K562 (cell line): ENCODE measurements around the gene DLK2. TPM values are rescaled to one million over a fixed set of nuclear protein-coding genes. Genes with fewer than 3 reads are reported as not detected.

Experiments
- ATAC-seq: fragments of 200-7000 bp; cut with Tn5 transposase; 3 replicates; pipeline ENCODE4 v1.9.1; 2020; ENCODE audit warnings: moderate library complexity
- BruUV-seq: library from RNA; stranded (reverse); fragments of 400-500 nt; replicated peaks from 2 replicates; lab custom pipeline; 2021; lab: Mats Ljungman, UMichigan
- CTCF ChIA-PET: fragments of 300-600 bp; formaldehyde crosslinking; extraction: SDS; loops from one replicate; lab custom pipeline; 2021; ENCODE audit warnings: low intra/inter-chr PET ratio; lab: Yijun Ruan, JAX
- POLR2A ChIA-PET: fragments of 300-600, 350-650 bp; sonication (Branson Sonifier 250); formaldehyde crosslinking; extraction: SDS; loops from one replicate; lab custom pipeline; 2021; ENCODE audit warnings: antibody characterized with exemption, inconsistent platforms; lab: Yijun Ruan, JAX
- DNase-seq, 4 experiments: peaks; one replicate each; pipeline versions ENCODE4 v3.0.0 to v3.0.0-alpha.2; 2011 to 2018; ENCODE audit warnings: low spot score in 3 of 4, mixed read lengths in 3 of 4; ENCODE audit errors: extremely low read depth in 1 of 4
- FAIRE-seq: peaks from 2 replicates; lab custom pipeline; 2011; peaks lifted over from hg19 to GRCh38; lab: Jason Lieb, UNC
- H2AFZ ChIP-seq: 2 replicates; pipeline ENCODE4 v1.6.0; 2011; ENCODE audit warnings: low read depth, low read length, control low read depth, inconsistent platforms
- H3K27ac ChIP-seq: fragments of 200-600 bp; 3 replicates; pipeline ENCODE4 v1.8.0; 2011; ENCODE audit warnings: low read depth, mild to moderate bottlenecking, control low read depth, inconsistent platforms, low read length, moderate library complexity, mixed read lengths; ENCODE audit errors: extremely low read depth
- H3K27me3 ChIP-seq, 2 experiments: fragments of 300-600 bp in 1 of 2; 2 replicates in 1 of 2; 3 replicates in 1 of 2; pipeline versions ENCODE4 v1.6.0 to v1.8.0; 2011; ENCODE audit warnings: inconsistent platforms in 2 of 2, low read length in 2 of 2, mild to moderate bottlenecking in 1 of 2, mixed read lengths in 1 of 2, moderate library complexity in 1 of 2; ENCODE audit not compliant: control insufficient read depth in 2 of 2, insufficient read depth in 2 of 2
- H3K36me3 ChIP-seq: fragments of 300-600 bp; 3 replicates; pipeline ENCODE4 v1.8.0; 2011; ENCODE audit warnings: mild to moderate bottlenecking, low read length, inconsistent platforms; ENCODE audit not compliant: control insufficient read depth, insufficient read depth
- H3K4me1 ChIP-seq, 2 experiments: fragments of 200-600 bp in 1 of 2; replicated peaks in 1 of 2; 2 replicates in 1 of 2; 3 replicates in 1 of 2; pipeline versions ENCODE4 v1.5.1 to v1.8.0; 2011; ENCODE audit warnings: inconsistent platforms in 2 of 2, low read length in 2 of 2, mild to moderate bottlenecking in 1 of 2, mixed read lengths in 1 of 2, moderate library complexity in 1 of 2; ENCODE audit not compliant: control insufficient read depth in 2 of 2, insufficient read depth in 2 of 2
- H3K4me2 ChIP-seq: 2 replicates; pipeline ENCODE4 v1.6.1; 2011; ENCODE audit warnings: low read length, control low read depth, inconsistent platforms, mixed read lengths; ENCODE audit not compliant: insufficient read depth
- H3K4me3 ChIP-seq: fragments of 200-600 bp; sonication (generic), shearing (Covaris generic); 2 replicates; pipeline ENCODE4 v1.5.1; 2016; ENCODE audit warnings: control low read depth, inconsistent platforms
- H3K79me2 ChIP-seq: fragments of 200-600 bp; 3 replicates; pipeline ENCODE4 v1.8.0; 2011; ENCODE audit warnings: low read length, inconsistent platforms; ENCODE audit not compliant: control insufficient read depth, insufficient read depth
- H3K9ac ChIP-seq, 2 experiments: 2 replicates each; pipeline versions ENCODE4 v1.6.0 to v1.6.1; 2011; ENCODE audit warnings: low read depth in 2 of 2, low read length in 2 of 2, control low read depth in 1 of 2, inconsistent platforms in 1 of 2, mild to moderate bottlenecking in 1 of 2, mixed read lengths in 1 of 2; ENCODE audit not compliant: insufficient read depth in 1 of 2
- H3K9me1 ChIP-seq: one replicate; pipeline ENCODE4 v1.6.0; 2011; ENCODE audit warnings: inconsistent platforms, mild to moderate bottlenecking, low read length, moderate library complexity; ENCODE audit not compliant: control insufficient read depth, insufficient read depth
- H3K9me3 ChIP-seq: replicated peaks from 2 replicates; pipeline ENCODE4 v1.5.1; 2011; ENCODE audit warnings: low read depth, low read length, inconsistent platforms; ENCODE audit not compliant: control insufficient read depth, insufficient read depth
- H4K20me1 ChIP-seq: replicated peaks from 2 replicates; pipeline ENCODE4 v1.6.1; 2011; ENCODE audit warnings: low read length, inconsistent platforms, mixed read lengths; ENCODE audit not compliant: control insufficient read depth, insufficient read depth
- FOSL1 ChIP-seq: fragments of 200-800 bp; sonication (Bioruptor generic); conservative IDR thresholded peaks from 2 replicates; pipeline ENCODE4 v1.6.1; 2016; ENCODE audit warnings: missing genetic modification characterization, missing compliant biosample characterization
- ZNF165 ChIP-seq: fragments of 250-450 bp; sonication (Bioruptor Pico); IDR thresholded peaks from 2 replicates; pipeline ENCODE4 v1.4.0; 2020; ENCODE audit warnings: borderline replicate concordance
- WGBS: fragments of 100-300 bp; shearing (Covaris generic); methylation state at CpG from one replicate; pipeline ENCODE4 v1.1.6; 2016; ENCODE audit warnings: low coverage, mixed read lengths; ENCODE audit not compliant: insufficient coverage; ENCODE audit errors: missing lambda C conversion rate; 5-methylcytosine and 5-hydroxymethylcytosine counted together
- in situ Hi-C: fragments of 300-500 bp; cut with MboI; formaldehyde crosslinking; loops from 4 replicates; pipeline ENCODE4 v1.15.0; 2018; ENCODE audit warnings: inconsistent platforms, mixed read lengths
- intact Hi-C: fragments of 100-400 bp; cut with micrococcal nuclease; formaldehyde crosslinking; loops from 2 replicates; pipeline ENCODE4 v1.14.2; 2022
- polyA plus RNA-seq, 8 experiments: library from polyadenylated mRNA; depleted of rRNA in 4 of 8; stranded (reverse) in 5 of 8; unstranded in 3 of 8; fragments of >200 nt; fragmentation: Nextera tagmentation in 2 of 8; fragmentation: Illumina TruSeq in 1 of 8; extraction: Ambion mirVana in 2 of 8; extraction: Trizol in 1 of 8; gene quantifications; 2 replicates each; pipeline versions ENCODE4 v1.2.1 to v1.2.3, GENCODE V29; 2011 to 2014; ENCODE audit warnings: inconsistent platforms in 1 of 8, missing spikeins in 1 of 8
- total RNA-seq, 7 experiments: library from RNA; depleted of rRNA in 6 of 7; stranded (reverse); fragments of >200 nt in 6 of 7; fragmentation: Illumina TruSeq in 2 of 7; extraction: Trizol in 2 of 7; gene quantifications; 2 replicates each; pipeline versions ENCODE4 v1.2.1 to v1.2.3, GENCODE V29; 2011 to 2021; ENCODE audit warnings: low replicate concordance in 1 of 7
- TF ChIP-seq, protein P1 (sequence below), 2 experiments: fragments of 450-650 bp in 1 of 2; sonication (generic) in 1 of 2; formaldehyde crosslinking in 1 of 2; IDR thresholded peaks in 1 of 2; conservative IDR thresholded peaks in 1 of 2; 2 replicates each; pipeline versions ENCODE4 v1.6.1 to v1.8.1; 2016 to 2023; ENCODE audit warnings: mild to moderate bottlenecking in 2 of 2, moderate library complexity in 2 of 2, inconsistent platforms in 1 of 2, missing genetic modification reagents in 1 of 2

DLK2 gene
- total and polyA plus RNA-seq, 9 of the 15 experiments (the other 6 are each of a cell fraction or from before 2014, with no cell fraction given) = 0.11 to 0.53 (median 0.29) TPM; not detected in 3

GRCh38 chr6:43465948-43466347 lies 10.6 kb upstream of the DLK2 start:
- no peak overlapping the region for H3K9ac ChIP-seq
- H3K79me2 ChIP-seq = no peaks in the 10 kb centered on the region
- intact Hi-C loops (no loop called here), in situ Hi-C loops (no loop called here)
- no peaks in the 10 kb centered on the region; a peak in 2 of 5 replicates for H3K4me1 ChIP-seq
- peaks cover 11 to 15% of the 10 kb centered on the region in 2 experiments; a peak in 3 of 5 replicates for H3K27me3 ChIP-seq
- no peaks in the 10 kb centered on the region for H3K9me3 ChIP-seq
- H4K20me1 ChIP-seq = no peaks in the 10 kb centered on the region
- WGBS = 3% methylated on average over 2 of the region's 2 CpGs
- ChIA-PET CTCF (no interaction called here), POLR2A (interaction anchor here (2.0 kb wide), 1 partner anchor 12 kb away, joined by 5 read pairs; the partner anchor contains the start of gene TJAP1)
- no peak overlapping the region for H2AFZ ChIP-seq
- no peak for ATAC-seq
- DNase-seq = no peak
- no TSS peak for BruUV-seq
- no peak overlapping the region for H3K27ac ChIP-seq
- H3K36me3 ChIP-seq = no peaks in the 10 kb centered on the region
- no peaks in the 10 kb centered on the region for H3K9me1 ChIP-seq
- peak; percentile 65 for TF ChIP-seq FOSL1 (tag)
- TF ChIP-seq, protein P1, sequence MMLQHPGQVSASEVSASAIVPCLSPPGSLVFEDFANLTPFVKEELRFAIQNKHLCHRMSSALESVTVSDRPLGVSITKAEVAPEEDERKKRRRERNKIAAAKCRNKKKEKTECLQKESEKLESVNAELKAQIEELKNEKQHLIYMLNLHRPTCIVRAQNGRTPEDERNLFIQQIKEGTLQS (IDR thresholded peaks at IDR 0.05) = peak; percentile 39; the same call in 1 of the 2 replicates
- TF ChIP-seq, protein P1 (CRISPR knock-in tag; conservative IDR thresholded peaks at IDR 0.05) = no peak
- no peak for TF ChIP-seq ZNF165 (CRISPR knock-in tag)
- no peak overlapping the region for H3K4me3 ChIP-seq
- no peak for FAIRE-seq
- no peak overlapping the region for H3K4me2 ChIP-seq
